Measurements from ENCODE around the gene ASF1B. TPM values are rescaled to one million over a fixed set of nuclear protein-coding genes. Genes with fewer than 3 reads are reported as not detected.

Gene ASF1B
- total RNA-seq, 2 donors from 2014 or later, result 37.8 to 47.8 TPM

DNA sequence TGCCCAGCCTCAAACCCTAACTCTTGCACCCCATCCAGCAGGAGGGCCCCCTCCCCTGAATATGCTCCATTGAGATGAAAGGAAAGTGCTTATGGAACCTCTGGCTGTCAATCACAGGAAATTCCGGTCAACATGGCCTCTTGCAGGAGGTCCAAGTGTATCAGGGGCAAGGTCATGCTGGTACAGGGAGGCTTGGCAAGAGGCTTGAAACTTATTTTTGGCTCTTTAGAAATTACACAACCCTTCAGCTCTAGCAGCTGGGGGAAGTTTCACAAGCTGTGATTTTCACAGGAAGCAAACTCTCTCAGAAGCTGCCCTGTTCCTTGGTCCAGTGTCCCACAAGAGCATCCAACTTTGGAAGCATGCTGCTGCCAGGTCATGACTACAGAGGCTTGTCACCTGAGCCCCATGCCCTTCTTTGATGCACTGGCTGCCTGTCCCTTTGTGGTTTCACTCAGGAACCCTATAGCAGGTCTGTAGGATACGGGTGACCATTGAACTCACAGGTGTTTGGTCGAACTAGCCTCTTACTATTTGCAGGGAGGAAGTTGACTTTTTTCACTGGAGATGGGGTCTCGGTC is 8.4 kb downstream of the ASF1B start:
- H3K4me3 ChIP-seq (ENCODE audit: low read length), result no peak overlapping the region
- no peak overlapping the region for H3K27ac ChIP-seq (ENCODE audit: low read depth, low read length)
- 91 to 98% methylated on average over 4 of the region's 4 CpGs for WGBS, 2 experiments (ENCODE audit: insufficient coverage in 1 of 2, insufficient read length in 1 of 2)
- no peaks in the 10 kb centered on the region for H3K27me3 ChIP-seq (ENCODE audit: control insufficient read depth, insufficient read depth, low read length, poor library complexity, severe bottlenecking)
- no peaks in the 10 kb centered on the region for H3K9me3 ChIP-seq (ENCODE audit: control insufficient read depth, low read length)
- no peaks in the 10 kb centered on the region for H3K4me1 ChIP-seq (ENCODE audit: control insufficient read depth, insufficient read depth, low read length)
- peaks cover 35% of the 10 kb centered on the region for H3K36me3 Mint-ChIP-seq (ENCODE audit: low read depth)
- H3K9ac ChIP-seq (ENCODE audit: extremely low read depth, low read length, poor library complexity, severe bottlenecking), result no peak overlapping the region
- no peaks in the 10 kb centered on the region for H3K4me1 Mint-ChIP-seq
- peaks cover 21% of the 10 kb centered on the region for H3K36me3 ChIP-seq (ENCODE audit: control insufficient read depth, insufficient read depth, low read length)
- DNase-seq, result no peak
- H3K27me3 Mint-ChIP-seq (ENCODE audit: insufficient read depth), result no peaks in the 10 kb centered on the region
- H3K9me3 Mint-ChIP-seq, result no peaks in the 10 kb centered on the region
- no peak for TF ChIP-seq CTCF (conservative IDR thresholded peaks at IDR 0.05)
- H3K27ac Mint-ChIP-seq, result no peak overlapping the region
- H3K4me3 Mint-ChIP-seq, result no peak overlapping the region

GRCh38 chr19:14127176-14127575 is 9.2 kb downstream of the ASF1B start:
- 94 to 100% methylated on average over 4 to 8 of the region's 8 CpGs for WGBS, 2 experiments (ENCODE audit: insufficient coverage in 1 of 2, insufficient read length in 1 of 2)

DNA sequence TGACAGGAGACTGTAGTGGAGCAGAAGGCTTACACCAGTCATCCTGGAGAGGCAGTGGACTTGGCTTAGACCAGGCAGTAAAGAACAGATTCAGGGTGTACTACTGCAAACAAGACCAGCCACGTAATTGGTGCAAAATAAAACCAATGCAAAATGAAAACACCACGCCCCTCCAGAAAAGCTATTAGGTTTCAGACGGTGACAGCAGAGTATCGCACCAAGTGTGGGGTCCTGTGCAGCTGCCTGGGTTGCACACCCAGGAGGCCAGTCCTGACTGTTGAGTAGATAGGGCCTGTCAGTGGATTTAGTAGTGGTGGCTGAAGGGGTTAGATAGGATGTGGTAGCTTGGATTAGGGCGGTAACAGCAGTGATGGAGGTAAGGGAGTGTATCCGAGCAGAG is 13.5 kb downstream of the ASF1B start:
- no peak overlapping the region for H3K9ac ChIP-seq (ENCODE audit: extremely low read depth, low read length, poor library complexity, severe bottlenecking)
- H3K9me3 Mint-ChIP-seq, result no peaks in the 10 kb centered on the region
- no peak overlapping the region for H3K4me3 ChIP-seq (ENCODE audit: low read length)
- DNase-seq, result no peak
- H3K36me3 Mint-ChIP-seq (ENCODE audit: low read depth), result peaks cover 32% of the 10 kb centered on the region
- H3K4me1 Mint-ChIP-seq, result peaks cover 9% of the 10 kb centered on the region
- no peaks in the 10 kb centered on the region for H3K27me3 ChIP-seq (ENCODE audit: control insufficient read depth, insufficient read depth, low read length, poor library complexity, severe bottlenecking)
- no peak overlapping the region for H3K27ac ChIP-seq (ENCODE audit: low read depth, low read length)
- H3K9me3 ChIP-seq (ENCODE audit: control insufficient read depth, low read length), result no peaks in the 10 kb centered on the region
- no peaks in the 10 kb centered on the region for H3K27me3 Mint-ChIP-seq (ENCODE audit: insufficient read depth)
- TF ChIP-seq CTCF (conservative IDR thresholded peaks at IDR 0.05), result no peak
- H3K27ac Mint-ChIP-seq, result no peak overlapping the region
- peaks cover 25% of the 10 kb centered on the region for H3K36me3 ChIP-seq (ENCODE audit: control insufficient read depth, insufficient read depth, low read length)
- no peak overlapping the region for H3K4me3 Mint-ChIP-seq
- H3K4me1 ChIP-seq (ENCODE audit: control insufficient read depth, insufficient read depth, low read length), result no peaks in the 10 kb centered on the region
- WGBS, 2 experiments (ENCODE audit: insufficient coverage in 1 of 2, insufficient read length in 1 of 2), result 96 to 97% methylated on average over 5 of the region's 6 CpGs

More at GRCh38 chr19:14127176-14127575, 9.2 kb downstream of the ASF1B start:
- Histone ChIP-seq H3K9ac (ENCODE audit: extremely low read depth, low read length, poor library complexity, severe bottlenecking) (no peak overlapping the region), H3K4me1 (ENCODE audit: control insufficient read depth, insufficient read depth, low read length) (no peaks in the 10 kb centered on the region), H3K27me3 (ENCODE audit: control insufficient read depth, insufficient read depth, low read length, poor library complexity, severe bottlenecking) (no peaks in the 10 kb centered on the region), H3K36me3 (ENCODE audit: control insufficient read depth, insufficient read depth, low read length) (peaks cover 21% of the 10 kb centered on the region), H3K27ac (ENCODE audit: low read depth, low read length) (no peak overlapping the region), H3K4me3 (ENCODE audit: low read length) (no peak overlapping the region), H3K9me3 (ENCODE audit: control insufficient read depth, low read length) (no peaks in the 10 kb centered on the region)
- H3K4me3 Mint-ChIP-seq, result no peak overlapping the region
- H3K27me3 Mint-ChIP-seq (ENCODE audit: insufficient read depth), result no peaks in the 10 kb centered on the region
- DNase-seq, result no peak
- H3K36me3 Mint-ChIP-seq (ENCODE audit: low read depth), result peaks cover 41% of the 10 kb centered on the region
- no peak overlapping the region for H3K27ac Mint-ChIP-seq
- H3K9me3 Mint-ChIP-seq, result no peaks in the 10 kb centered on the region
- no peak for TF ChIP-seq CTCF (conservative IDR thresholded peaks at IDR 0.05)
- H3K4me1 Mint-ChIP-seq, result no peaks in the 10 kb centered on the region
